ACC112 (cell line): ENCODE results near the gene YWHAH.

ENCODE experiments used
- H2AFZ ChIP-seq: fragments of 200-600 bp; sonication (generic); one replicate; pipeline ENCODE4 v1.6.0; 2017; ENCODE audit warnings: antibody characterized with exemption, low read length; ENCODE audit not compliant: unreplicated experiment
- H3K27ac ChIP-seq: fragments of 200-600 bp; sonication (generic); 2 replicates; pipeline ENCODE4 v1.5.1; 2014; ENCODE audit warnings: low read depth, mild to moderate bottlenecking, antibody characterized with exemption, low read length, moderate library complexity
- H3K27me3 ChIP-seq: fragments of 200-600 bp; sonication (generic); 2 replicates; pipeline ENCODE4 v1.6.1; 2014; ENCODE audit warnings: mild to moderate bottlenecking, antibody characterized with exemption, low read length, moderate library complexity, mixed read lengths; ENCODE audit not compliant: insufficient read depth
- H3K36me3 ChIP-seq: fragments of 200-600 bp; sonication (generic); 2 replicates; pipeline ENCODE4 v1.6.1; 2016; ENCODE audit warnings: mild to moderate bottlenecking, antibody characterized with exemption, low read length, moderate library complexity, mixed read lengths; ENCODE audit not compliant: insufficient read depth
- H3K4me1 ChIP-seq: fragments of 200-600 bp; sonication (generic); one replicate; pipeline ENCODE4 v1.6.1; 2016; ENCODE audit warnings: low read length, mixed read lengths; ENCODE audit not compliant: insufficient read depth, unreplicated experiment, control insufficient read depth
- H3K4me3 ChIP-seq: fragments of 200-600 bp; sonication (generic); 2 replicates; pipeline ENCODE4 v1.5.1; 2014; ENCODE audit warnings: mild to moderate bottlenecking, low read depth, low read length
- H3K79me2 ChIP-seq: fragments of 200-600 bp; sonication (generic); one replicate; pipeline ENCODE4 v1.6.0; 2016; ENCODE audit warnings: low read length; ENCODE audit not compliant: control insufficient read depth, unreplicated experiment, insufficient read depth

YWHAH gene

GRCh38 chr22:31906569-31906968, 37.8 kb upstream of the YWHAH start:
- H3K4me1 ChIP-seq, result peaks cover 3% of the 10 kb centered on the region
- H3K27me3 ChIP-seq, result no peaks in the 10 kb centered on the region
- H3K4me3 ChIP-seq, result no peak overlapping the region
- H3K36me3 ChIP-seq, result no peaks in the 10 kb centered on the region
- H3K79me2 ChIP-seq, result no peaks in the 10 kb centered on the region
- H2AFZ ChIP-seq, result no peak overlapping the region
- no peak overlapping the region for H3K27ac ChIP-seq

DNA sequence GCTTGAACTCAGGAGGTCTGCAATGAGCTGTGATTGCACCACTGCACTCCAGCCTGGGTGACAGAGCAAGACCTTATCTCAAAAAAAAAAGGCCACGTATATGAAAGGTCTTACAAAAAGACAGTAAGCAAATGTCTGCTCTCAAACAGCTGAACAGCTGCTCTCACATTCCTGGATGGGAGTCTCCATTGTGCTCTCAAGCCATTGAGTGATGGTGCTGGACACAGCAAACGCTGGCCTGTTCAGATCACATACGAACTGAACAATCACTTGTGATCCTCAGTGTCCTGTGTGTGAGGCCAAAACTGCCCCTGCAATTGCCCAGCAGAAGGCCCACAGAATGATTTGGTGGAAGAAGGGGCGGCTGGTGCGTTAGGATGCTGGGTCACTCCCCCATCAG, 34.4 kb upstream of the YWHAH start:
- Histone ChIP-seq H3K36me3 (no peaks in the 10 kb centered on the region), H3K79me2 (no peaks in the 10 kb centered on the region), H2AFZ (no peak overlapping the region), H3K4me3 (no peak overlapping the region), H3K27me3 (no peaks in the 10 kb centered on the region), H3K4me1 (peaks cover 11% of the 10 kb centered on the region), H3K27ac (no peak overlapping the region)

DNA sequence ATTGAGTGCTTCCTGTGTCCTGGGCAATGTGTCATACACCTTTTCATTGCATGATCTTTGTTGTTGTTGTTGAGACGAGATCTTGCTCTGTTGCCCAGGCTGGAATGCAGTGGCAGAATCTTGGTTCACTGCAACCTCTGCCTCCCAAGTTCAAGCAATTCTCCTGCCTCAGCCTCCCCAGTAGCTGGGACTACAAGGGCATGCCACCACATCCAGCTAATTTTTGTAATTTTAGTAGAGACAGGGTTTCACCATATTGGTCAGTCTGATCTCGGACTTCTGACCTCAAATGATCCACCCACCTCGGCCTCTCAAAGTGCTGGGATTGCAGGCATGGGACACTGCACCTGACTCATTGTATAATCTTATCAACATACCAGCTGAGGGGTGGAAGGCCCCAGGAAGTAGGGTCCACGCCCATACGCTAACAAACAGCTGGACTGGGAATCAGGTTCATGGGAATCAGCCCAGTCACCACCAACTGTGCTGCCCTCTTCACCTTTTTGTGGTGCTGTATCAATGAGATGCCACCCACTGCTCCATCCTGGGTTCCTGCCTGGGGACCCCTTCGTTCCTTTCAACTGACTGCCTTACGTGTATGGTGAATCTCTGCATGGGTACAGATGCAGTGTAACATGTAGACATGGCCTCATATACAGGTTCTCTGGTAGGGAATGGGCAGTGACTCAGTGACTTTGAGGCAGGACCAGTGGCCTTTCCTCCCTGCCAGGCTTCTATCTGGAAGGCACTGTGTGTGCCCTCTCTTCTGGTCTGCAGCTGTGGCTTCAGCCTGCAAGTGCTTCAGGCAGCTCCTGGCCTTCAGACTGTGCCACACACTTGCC, 32.5 kb upstream of the YWHAH start:
- no peaks in the 10 kb centered on the region for H3K27me3 ChIP-seq
- peaks cover 11% of the 10 kb centered on the region for H3K4me1 ChIP-seq
- no peak overlapping the region for H3K4me3 ChIP-seq
- H2AFZ ChIP-seq, result no peak overlapping the region
- H3K36me3 ChIP-seq, result no peaks in the 10 kb centered on the region
- peak overlapping the region; percentile 29; the same call in 1 of the 2 replicates for H3K27ac ChIP-seq
- no peaks in the 10 kb centered on the region for H3K79me2 ChIP-seq

DNA sequence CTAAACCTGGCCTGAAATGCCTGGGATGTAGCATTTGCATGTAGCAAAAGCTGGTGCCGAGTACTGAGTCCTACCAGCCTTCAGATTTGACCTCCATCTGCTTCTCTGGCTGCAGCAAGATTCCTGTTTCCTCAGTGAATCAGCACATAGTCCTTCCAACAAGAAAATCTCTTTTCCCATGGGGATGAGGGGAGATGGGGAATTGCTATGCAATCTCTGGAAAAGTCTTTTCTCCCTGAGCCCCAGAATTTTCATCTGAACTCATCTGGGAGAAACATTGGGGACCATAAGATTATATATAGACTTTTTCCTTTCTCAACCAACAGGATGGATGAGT, 32.0 kb upstream of the YWHAH start:
- peaks cover 11% of the 10 kb centered on the region for H3K4me1 ChIP-seq
- H3K4me3 ChIP-seq, result no peak overlapping the region
- H3K27ac ChIP-seq, result peak overlapping the region; percentile 29; the same call in 1 of the 2 replicates
- no peaks in the 10 kb centered on the region for H3K36me3 ChIP-seq
- H2AFZ ChIP-seq, result no peak overlapping the region
- H3K27me3 ChIP-seq, result no peaks in the 10 kb centered on the region
- no peaks in the 10 kb centered on the region for H3K79me2 ChIP-seq

- Histone ChIP-seq H3K36me3 (no peaks in the 10 kb centered on the region), H3K27ac (no peak overlapping the region), H2AFZ (no peak overlapping the region), H3K79me2 (no peaks in the 10 kb centered on the region), H3K4me3 (no peak overlapping the region), H3K4me1 (peaks cover 11% of the 10 kb centered on the region), H3K27me3 (no peaks in the 10 kb centered on the region)
Observed at GRCh38 chr22:31915586-31915985, 28.7 kb upstream of the YWHAH start.

DNA sequence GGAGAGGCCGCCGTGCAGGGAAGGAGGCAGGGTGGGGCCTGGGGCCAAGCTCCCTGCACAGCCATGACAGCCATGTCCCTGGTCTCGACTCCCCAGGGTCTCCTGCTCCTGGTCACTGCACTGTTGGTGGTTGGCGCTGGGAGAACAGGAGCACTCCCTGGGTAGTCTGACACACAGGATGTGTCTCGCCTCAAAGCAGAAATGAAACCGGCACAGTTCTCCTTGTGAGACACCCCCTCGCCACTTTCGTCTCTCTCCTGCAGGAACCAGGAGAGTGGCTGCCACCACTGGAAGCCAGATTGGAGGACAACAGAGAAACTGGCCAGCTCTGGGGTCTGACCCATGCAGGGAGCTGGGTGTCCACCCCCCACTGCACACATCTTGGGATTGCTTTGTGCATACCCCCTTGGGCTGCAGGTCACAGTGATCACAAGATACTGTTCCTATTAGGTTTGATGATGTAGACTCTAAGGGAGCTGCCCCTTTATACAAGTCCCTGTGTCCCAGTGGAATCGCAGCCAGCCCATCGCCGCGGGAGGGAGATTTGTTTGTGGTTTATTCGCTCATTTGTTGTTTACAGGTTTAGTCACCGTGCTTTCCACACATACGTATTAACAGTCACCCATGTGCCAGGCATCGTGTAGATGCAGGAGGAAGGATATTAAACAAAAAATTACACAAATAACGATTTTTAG, 27.0 kb upstream of the YWHAH start:
- Histone ChIP-seq H3K27ac (no peak overlapping the region), H3K4me1 (peaks cover 3% of the 10 kb centered on the region), H3K36me3 (no peaks in the 10 kb centered on the region), H3K27me3 (no peaks in the 10 kb centered on the region), H3K4me3 (no peak overlapping the region), H2AFZ (no peak overlapping the region), H3K79me2 (no peaks in the 10 kb centered on the region)

DNA sequence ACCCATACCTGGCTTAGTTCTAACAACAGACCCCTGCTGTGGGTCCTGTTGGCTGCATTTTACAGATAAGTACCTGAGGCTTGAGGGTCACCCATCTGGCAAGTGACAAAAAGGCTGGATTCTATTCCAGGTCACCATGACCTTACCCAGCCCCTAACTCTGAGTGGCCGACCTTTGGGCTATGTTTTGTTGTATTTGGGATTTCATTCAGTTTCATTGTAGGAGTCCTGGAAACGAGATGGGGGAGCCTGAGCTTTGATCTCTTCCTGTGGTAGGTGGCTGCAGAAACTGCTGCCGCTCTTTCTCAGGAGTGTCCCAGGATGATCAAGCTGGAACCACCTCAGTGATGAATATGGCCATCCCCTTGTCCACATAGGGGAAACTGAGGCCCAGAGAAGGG, 24.6 kb upstream of the YWHAH start:
- Histone ChIP-seq H3K27me3 (no peaks in the 10 kb centered on the region), H3K79me2 (no peaks in the 10 kb centered on the region), H3K4me1 (peaks cover 3% of the 10 kb centered on the region), H3K4me3 (no peak overlapping the region), H3K36me3 (no peaks in the 10 kb centered on the region), H3K27ac (no peak overlapping the region), H2AFZ (no peak overlapping the region)

GRCh38 chr22:31920306-31920705, 24.0 kb upstream of the YWHAH start:
- H3K4me3 ChIP-seq, result no peak overlapping the region
- no peaks in the 10 kb centered on the region for H3K79me2 ChIP-seq
- H2AFZ ChIP-seq, result no peak overlapping the region
- no peaks in the 10 kb centered on the region for H3K36me3 ChIP-seq
- peaks cover 3% of the 10 kb centered on the region for H3K4me1 ChIP-seq
- no peaks in the 10 kb centered on the region for H3K27me3 ChIP-seq
- no peak overlapping the region for H3K27ac ChIP-seq

GRCh38 chr22:31921106-31921505, 23.2 kb upstream of the YWHAH start:
- Histone ChIP-seq H3K4me1 (peaks cover 3% of the 10 kb centered on the region), H3K36me3 (no peaks in the 10 kb centered on the region), H3K27me3 (no peaks in the 10 kb centered on the region), H3K4me3 (no peak overlapping the region), H3K79me2 (no peaks in the 10 kb centered on the region), H2AFZ (no peak overlapping the region), H3K27ac (no peak overlapping the region)

DNA sequence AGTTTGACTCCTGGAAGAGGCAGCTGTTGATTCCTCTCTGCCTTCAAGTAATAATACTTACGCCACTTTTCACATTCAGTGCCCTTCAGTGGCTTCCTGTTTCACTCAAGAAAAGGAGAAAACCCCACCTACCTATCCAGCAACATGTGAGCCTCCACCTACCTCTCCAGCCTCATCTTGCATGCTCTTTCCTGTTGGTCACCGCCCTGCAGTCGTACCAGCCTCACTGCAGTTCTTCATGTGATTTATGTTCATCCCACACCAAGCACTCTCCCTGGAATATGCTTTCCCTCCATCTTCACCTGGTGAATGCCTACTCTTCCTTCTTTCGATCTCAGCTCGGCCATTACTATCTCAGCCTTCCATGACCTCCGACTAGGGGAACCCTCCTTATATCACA, 21.8 kb upstream of the YWHAH start:
- Histone ChIP-seq H3K36me3 (no peaks in the 10 kb centered on the region), H3K27me3 (no peaks in the 10 kb centered on the region), H3K27ac (no peak overlapping the region), H3K4me3 (no peak overlapping the region), H3K79me2 (no peaks in the 10 kb centered on the region), H3K4me1 (peaks cover 3% of the 10 kb centered on the region), H2AFZ (no peak overlapping the region)

DNA sequence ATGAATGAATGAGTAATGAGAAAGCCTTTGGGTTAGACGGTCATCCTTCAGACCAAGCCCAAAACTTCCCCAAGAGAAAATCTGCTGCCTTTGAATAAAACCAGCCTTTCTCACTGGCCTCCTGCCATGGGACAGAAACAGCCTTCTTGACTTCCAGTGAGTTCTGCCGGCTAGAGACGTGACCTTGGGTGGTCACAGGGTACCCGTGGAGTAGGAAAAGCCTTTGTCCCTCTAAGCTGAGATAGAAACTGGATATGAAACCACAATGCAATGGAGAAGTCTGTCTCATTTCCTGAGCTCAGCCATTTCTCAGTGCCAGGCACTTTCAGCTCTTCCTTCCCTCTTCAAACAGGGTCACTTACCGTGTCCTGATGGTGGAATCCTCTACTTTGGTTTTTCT, 21.2 kb upstream of the YWHAH start:
- Histone ChIP-seq H3K27ac (no peak overlapping the region), H3K36me3 (no peaks in the 10 kb centered on the region), H3K4me3 (no peak overlapping the region), H3K4me1 (peaks cover 3% of the 10 kb centered on the region), H3K79me2 (no peaks in the 10 kb centered on the region), H2AFZ (no peak overlapping the region), H3K27me3 (no peaks in the 10 kb centered on the region)
